ENCODE data around the gene TXNL1.
A peak's percentile ranks its signal among the peaks of the same experiment; 100 is the strongest.

Gene TXNL1

DNA sequence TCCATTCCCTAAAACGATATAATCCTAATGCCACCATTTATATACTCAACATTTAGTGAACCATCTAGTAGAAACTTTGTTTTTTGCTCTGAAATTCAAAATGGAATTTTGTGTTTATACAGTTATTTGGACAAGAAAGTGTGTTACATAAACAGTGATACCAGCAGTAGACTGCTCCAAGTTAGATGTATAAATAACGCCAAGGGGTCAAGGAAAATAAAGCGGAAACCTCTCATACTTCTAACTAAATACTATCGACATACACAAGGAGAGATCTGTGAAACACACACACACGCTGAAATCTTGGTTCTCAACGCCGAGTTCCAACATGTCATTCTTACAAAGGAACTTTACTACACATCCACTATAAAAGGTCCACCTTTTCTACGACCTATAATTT, 1.2 kb downstream of the TXNL1 start:
- DNase-seq (ENCODE audit: low read depth in 1 of 2, low spot score in 1 of 2): no peak
- TF ChIP-seq REST (IDR thresholded peaks at IDR 0.05; ENCODE audit: insufficient replicate concordance, low read depth) (no peak), SPI1 (IDR thresholded peaks at IDR 0.05; ENCODE audit: borderline replicate concordance, low read depth) (no peak), CTCF (IDR thresholded peaks at IDR 0.05; ENCODE audit: insufficient read depth, low read length) (no peak), GABPA (IDR thresholded peaks at IDR 0.05; ENCODE audit: low read depth) (no peak), POLR2AphosphoS5 (IDR thresholded peaks at IDR 0.05; ENCODE audit: low read depth) (no peak)
- Histone ChIP-seq H3K27ac (replicated peaks) (peak overlapping the region; percentile 92), H3K4me3 (replicated peaks; ENCODE audit: insufficient read depth, low read length) (peak overlapping the region; percentile 88), H3K27me3 (ENCODE audit: insufficient read depth, poor library complexity, severe bottlenecking) (no peaks in the 10 kb centered on the region)

- TF ChIP-seq CTCF (IDR thresholded peaks at IDR 0.05; ENCODE audit: insufficient read depth, low read length): no peak
- TF ChIP-seq POLR2AphosphoS5 (IDR thresholded peaks at IDR 0.05; ENCODE audit: low read depth): no peak
- no peak for TF ChIP-seq SPI1 (IDR thresholded peaks at IDR 0.05; ENCODE audit: borderline replicate concordance, low read depth)
- no peak for TF ChIP-seq REST (IDR thresholded peaks at IDR 0.05; ENCODE audit: insufficient replicate concordance, low read depth)
- no peak for TF ChIP-seq GABPA (IDR thresholded peaks at IDR 0.05; ENCODE audit: low read depth)
- Histone ChIP-seq H3K27ac (replicated peaks) (no peak overlapping the region), H3K4me3 (replicated peaks; ENCODE audit: insufficient read depth, low read length) (no peak overlapping the region)
Observed at GRCh38 chr18:56635007-56635406, 3.4 kb downstream of the TXNL1 start.

DNA sequence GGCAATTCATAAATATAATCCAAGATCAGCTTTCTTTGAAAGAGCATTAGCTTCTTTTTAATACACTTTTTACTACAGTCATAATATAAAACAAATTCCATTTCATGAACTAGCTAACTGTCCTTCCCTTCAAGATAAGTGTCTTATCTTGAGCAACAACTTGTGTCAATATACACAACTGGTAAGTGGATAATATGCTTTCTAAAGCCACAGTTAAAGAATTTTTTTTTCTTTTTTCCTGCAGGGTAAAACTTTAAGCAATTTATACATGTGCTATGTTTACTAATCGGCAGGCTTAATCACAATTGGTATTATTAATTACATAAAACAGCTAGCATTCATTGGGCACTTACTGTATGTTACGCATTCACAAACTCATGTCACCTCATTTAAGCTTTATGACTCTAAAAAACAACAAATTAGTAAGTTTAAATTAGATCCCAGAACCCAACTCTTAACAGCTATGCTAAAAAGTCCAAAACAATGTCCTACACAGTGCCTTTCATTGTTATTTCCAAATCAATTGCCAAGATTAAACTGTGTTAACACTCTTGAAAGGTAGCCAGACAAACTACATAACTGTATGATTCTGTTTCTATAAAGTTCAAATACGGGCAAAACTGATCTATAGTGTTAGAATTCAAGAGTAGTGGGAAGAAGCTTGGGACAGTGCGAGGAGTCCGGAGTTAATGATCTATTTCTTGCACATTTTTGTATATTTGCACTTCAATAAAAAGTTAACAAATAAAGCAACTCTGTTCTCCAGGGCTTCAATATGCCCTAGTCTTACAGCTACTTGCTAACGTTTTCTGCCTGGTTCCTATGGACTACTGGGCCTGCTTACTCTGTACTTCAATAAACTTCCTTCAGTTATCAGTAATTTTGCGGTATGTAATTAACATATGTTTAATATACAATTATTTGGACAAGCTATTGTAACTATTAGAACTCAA, 6.0 kb downstream of the TXNL1 start:
- Histone ChIP-seq H3K4me3 (replicated peaks; ENCODE audit: insufficient read depth, low read length) (no peak overlapping the region), H3K27me3 (ENCODE audit: insufficient read depth, poor library complexity, severe bottlenecking) (no peaks in the 10 kb centered on the region), H3K27ac (replicated peaks) (no peak overlapping the region)
- no peak for DNase-seq (ENCODE audit: low read depth in 1 of 2, low spot score in 1 of 2)
- TF ChIP-seq POLR2AphosphoS5 (IDR thresholded peaks at IDR 0.05; ENCODE audit: low read depth) (no peak), SPI1 (IDR thresholded peaks at IDR 0.05; ENCODE audit: borderline replicate concordance, low read depth) (no peak), GABPA (IDR thresholded peaks at IDR 0.05; ENCODE audit: low read depth) (no peak), REST (IDR thresholded peaks at IDR 0.05; ENCODE audit: insufficient replicate concordance, low read depth) (no peak), CTCF (IDR thresholded peaks at IDR 0.05; ENCODE audit: insufficient read depth, low read length) (no peak)

More at GRCh38 chr18:56635007-56635406, 3.4 kb downstream of the TXNL1 start:
- DNase-seq (ENCODE audit: low read depth in 1 of 2, low spot score in 1 of 2): no peak
- no peaks in the 10 kb centered on the region for H3K27me3 ChIP-seq (ENCODE audit: insufficient read depth, poor library complexity, severe bottlenecking)

Measured in HL-60 (cell line).